Activated CD4-positive, alpha-beta T cell treated with anti-CD3 and anti-CD28 coated beads, Interleukin-2, amount 10 ng/mL, durations not matched to agents 24 days and 14 days (primary cell): ENCODE data around the gene CDKN2C. TPM values are rescaled to one million over a fixed set of nuclear protein-coding genes. Genes with fewer than 3 reads are reported as not detected.
A peak's percentile ranks its signal among the peaks of the same experiment; 100 is the strongest.

Experiments
- DNase-seq: peaks from one replicate; pipeline ENCODE4 v3.0.0; 2022
- H3K27ac Mint-ChIP-seq: one replicate; pipeline ENCODE4 v1.8.0; 2022; ENCODE audit warnings: mild to moderate bottlenecking, mixed read lengths
- H3K27me3 Mint-ChIP-seq: one replicate; pipeline ENCODE4 v1.8.0; 2022; ENCODE audit warnings: mixed read lengths
- H3K36me3 Mint-ChIP-seq: one replicate; pipeline ENCODE4 v1.8.0; 2022; ENCODE audit warnings: low read depth, mild to moderate bottlenecking, mixed read lengths
- H3K4me1 Mint-ChIP-seq: one replicate; pipeline ENCODE4 v1.8.0; 2021; ENCODE audit warnings: mixed read lengths
- H3K4me3 Mint-ChIP-seq: one replicate; pipeline ENCODE4 v1.8.0; 2022; ENCODE audit warnings: mild to moderate bottlenecking, moderate library complexity, mixed read lengths
- H3K9me3 Mint-ChIP-seq: one replicate; pipeline ENCODE4 v1.8.0; 2021; ENCODE audit warnings: mixed read lengths
- intact Hi-C: fragments of 100-400 bp; cut with micrococcal nuclease; formaldehyde crosslinking; loops from one replicate; pipeline ENCODE4 v1.15.1; 2023
- total RNA-seq: library from RNA; stranded (reverse); gene quantifications from 2 replicates; pipeline ENCODE4 v1.2.3, GENCODE V29; 2022

Gene CDKN2C
- total RNA-seq, 1 donor from 2014 or later = 13.7 TPM

DNA sequence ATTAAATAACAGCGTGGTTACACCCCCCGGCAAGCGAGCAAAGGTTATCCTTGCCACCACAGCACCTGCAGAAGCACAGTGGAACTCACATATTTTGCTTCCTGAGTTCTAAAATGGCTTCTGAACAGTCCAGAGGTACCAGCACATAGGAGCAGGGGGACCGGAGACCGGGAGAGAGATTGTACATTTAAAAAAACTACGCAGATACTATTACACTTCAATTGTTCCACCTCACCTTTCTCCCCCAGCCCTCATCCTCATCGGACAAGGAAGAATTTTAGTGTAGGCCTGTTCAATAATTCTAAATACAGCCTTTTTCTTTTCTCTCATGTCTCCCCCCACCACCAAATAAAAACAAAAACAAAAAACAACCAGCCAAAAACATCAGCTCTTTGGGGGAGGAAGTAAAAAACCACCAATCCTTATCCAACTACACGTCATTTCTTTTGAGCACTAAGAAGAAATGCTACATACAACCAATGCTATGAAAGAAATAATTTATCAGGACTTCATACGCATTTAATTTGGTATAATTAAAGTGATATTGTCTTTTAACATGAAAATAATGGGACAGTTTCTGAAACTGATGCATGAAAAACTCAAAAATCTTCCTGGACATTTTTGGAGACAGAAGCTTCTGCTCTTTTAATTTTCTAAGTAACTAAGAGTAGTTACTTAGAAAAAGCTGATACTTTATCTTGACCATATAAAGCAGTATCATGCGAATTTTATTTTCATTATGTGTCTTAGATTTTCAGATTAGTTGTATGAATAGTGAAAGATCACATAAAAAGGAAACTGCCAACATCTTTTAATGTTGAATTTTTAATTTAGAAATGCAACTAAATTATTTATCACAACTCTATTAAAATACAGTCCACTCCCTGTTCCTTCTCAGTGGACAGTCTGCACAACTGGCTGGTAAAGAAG, 9.1 kb downstream of the CDKN2C start:
- peaks cover 19% of the 10 kb centered on the region for H3K4me1 Mint-ChIP-seq
- intact Hi-C loops = loop anchor here (10.0 kb wide), 1 partner anchor 316 kb away; no protein-coding TSS in a partner anchor
- no peaks in the 10 kb centered on the region for H3K9me3 Mint-ChIP-seq
- DNase-seq = no peak
- peaks cover 43% of the 10 kb centered on the region for H3K27me3 Mint-ChIP-seq
- H3K36me3 Mint-ChIP-seq = peaks cover 17% of the 10 kb centered on the region
- peak overlapping the region; percentile 51 for H3K27ac Mint-ChIP-seq
- H3K4me3 Mint-ChIP-seq = peak overlapping the region; percentile 80

DNA sequence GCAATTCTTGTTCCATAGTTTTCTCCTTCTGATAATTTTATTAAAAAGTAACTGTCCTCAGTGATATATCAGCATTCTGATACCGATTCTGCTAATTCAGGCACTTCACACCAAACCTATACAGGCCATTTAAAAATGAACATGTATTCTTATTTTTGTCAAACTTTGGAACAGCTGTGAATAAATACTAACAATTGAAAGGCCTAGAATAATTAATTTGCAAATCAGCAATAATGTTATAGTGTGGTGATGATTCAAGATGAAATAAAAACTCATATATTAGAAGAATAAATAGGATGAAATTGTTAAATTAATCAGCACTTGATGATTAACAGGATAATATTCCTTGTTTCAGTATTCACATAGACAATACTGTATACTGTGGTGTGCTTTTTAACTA, 9.9 kb downstream of the CDKN2C start:
- Mint-ChIP-seq H3K4me1 (peaks cover 19% of the 10 kb centered on the region), H3K27me3 (peaks cover 43% of the 10 kb centered on the region), H3K36me3 (peaks cover 9% of the 10 kb centered on the region), H3K4me3 (no peak overlapping the region), H3K27ac (no peak overlapping the region), H3K9me3 (no peaks in the 10 kb centered on the region)
- DNase-seq = no peak
- intact Hi-C loops = loop anchor here (10.0 kb wide), 1 partner anchor 315 kb away; no protein-coding TSS in a partner anchor

DNA sequence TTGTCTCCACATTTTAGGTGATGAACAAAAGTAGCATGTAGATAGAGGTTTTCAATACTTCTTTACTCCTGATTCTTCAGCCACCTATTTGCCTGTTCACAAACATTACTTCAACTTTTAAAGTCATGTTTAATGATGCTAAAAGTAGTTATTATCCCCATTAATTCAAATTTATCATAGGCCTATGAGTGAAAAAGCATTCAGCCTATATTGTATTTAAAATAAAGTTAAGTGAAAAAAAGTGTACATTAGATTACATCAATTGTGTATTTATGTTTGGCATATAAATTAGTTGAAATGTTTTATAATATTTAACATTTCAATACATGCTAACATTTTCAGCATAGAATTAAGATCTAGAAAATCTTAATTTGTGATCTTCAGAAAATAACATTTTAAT, 10.5 kb downstream of the CDKN2C start:
- Mint-ChIP-seq H3K27ac (no peak overlapping the region), H3K4me3 (no peak overlapping the region), H3K27me3 (peaks cover 49% of the 10 kb centered on the region), H3K4me1 (peaks cover 19% of the 10 kb centered on the region), H3K36me3 (peaks cover 5% of the 10 kb centered on the region), H3K9me3 (no peaks in the 10 kb centered on the region)
- no peak for DNase-seq
- intact Hi-C loops = no loop called here

DNA sequence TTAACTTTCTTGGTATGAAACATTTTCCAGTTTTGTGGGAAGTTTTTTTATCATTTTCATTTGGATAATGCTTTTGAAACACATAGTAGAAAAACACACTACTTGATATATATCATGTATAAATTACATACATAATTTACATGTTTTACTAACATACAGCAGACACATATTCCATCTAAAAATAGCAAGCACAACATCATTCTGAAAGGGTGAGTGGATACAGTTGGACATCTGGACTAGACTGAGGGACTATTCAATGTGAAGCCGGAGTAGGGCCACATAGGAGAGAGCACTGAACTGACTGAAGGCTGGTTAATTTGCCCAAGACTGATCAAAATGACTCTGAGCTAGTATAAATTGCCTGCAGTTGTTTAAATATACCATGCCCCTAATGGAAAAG, 11.7 kb downstream of the CDKN2C start:
- intact Hi-C loops = no loop called here
- H3K36me3 Mint-ChIP-seq = no peaks in the 10 kb centered on the region
- H3K4me3 Mint-ChIP-seq = no peak overlapping the region
- H3K9me3 Mint-ChIP-seq = no peaks in the 10 kb centered on the region
- H3K27me3 Mint-ChIP-seq = peaks cover 50% of the 10 kb centered on the region
- no peak for DNase-seq
- H3K27ac Mint-ChIP-seq = no peak overlapping the region
- peaks cover 12% of the 10 kb centered on the region for H3K4me1 Mint-ChIP-seq

DNA sequence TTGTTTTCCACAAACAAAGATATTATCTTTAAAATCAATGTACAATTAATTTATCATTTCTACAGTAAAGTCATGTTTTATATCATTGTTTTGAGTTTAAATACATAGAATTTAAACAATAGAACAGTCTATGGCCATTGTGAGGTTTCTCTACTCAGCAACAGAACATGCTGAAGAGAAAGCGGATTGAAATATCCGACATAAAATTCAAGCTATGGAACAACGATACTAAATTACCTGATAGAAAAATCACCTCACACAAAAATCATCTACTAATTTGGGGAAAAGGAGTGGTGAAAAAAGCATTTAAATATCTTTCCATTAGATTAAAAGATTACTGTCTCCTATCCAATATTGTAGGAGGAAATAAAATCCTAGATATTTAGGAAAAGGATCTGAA, 12.6 kb downstream of the CDKN2C start:
- no peak for DNase-seq
- intact Hi-C loops = no loop called here
- Mint-ChIP-seq H3K9me3 (no peaks in the 10 kb centered on the region), H3K27me3 (peaks cover 48% of the 10 kb centered on the region), H3K36me3 (no peaks in the 10 kb centered on the region), H3K4me1 (peaks cover 10% of the 10 kb centered on the region), H3K4me3 (no peak overlapping the region), H3K27ac (no peak overlapping the region)

DNA sequence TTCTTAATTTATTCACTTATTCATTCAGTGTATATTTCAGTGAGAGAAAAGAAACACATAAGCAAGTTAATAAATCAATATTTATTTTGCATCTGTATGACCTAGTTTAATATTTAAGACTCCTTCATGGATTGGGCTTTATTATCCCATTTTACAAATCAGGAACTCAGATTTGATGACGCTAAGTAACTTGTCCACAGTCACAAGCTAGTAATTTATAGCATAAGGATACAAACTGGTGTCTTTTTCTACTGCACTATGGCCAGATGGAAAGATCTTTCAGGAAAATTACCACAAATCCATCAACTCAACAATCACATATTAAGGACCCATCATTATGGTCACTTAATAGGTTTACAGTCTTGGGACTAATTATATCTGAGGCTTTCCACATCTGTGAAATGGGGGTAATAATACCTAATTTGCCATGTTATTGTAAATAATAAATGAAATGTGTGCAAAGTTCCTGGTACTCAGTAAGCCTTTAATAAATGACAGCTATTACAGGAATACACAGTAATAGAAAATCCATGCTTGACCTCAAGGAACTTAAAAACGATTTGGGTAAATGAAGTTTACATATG, 13.3 kb downstream of the CDKN2C start:
- H3K27ac Mint-ChIP-seq = no peak overlapping the region
- H3K4me3 Mint-ChIP-seq = no peak overlapping the region
- peaks cover 49% of the 10 kb centered on the region for H3K27me3 Mint-ChIP-seq
- peaks cover 9% of the 10 kb centered on the region for H3K4me1 Mint-ChIP-seq
- H3K9me3 Mint-ChIP-seq = no peaks in the 10 kb centered on the region
- DNase-seq = no peak
- intact Hi-C loops = no loop called here
- H3K36me3 Mint-ChIP-seq = no peaks in the 10 kb centered on the region

DNA sequence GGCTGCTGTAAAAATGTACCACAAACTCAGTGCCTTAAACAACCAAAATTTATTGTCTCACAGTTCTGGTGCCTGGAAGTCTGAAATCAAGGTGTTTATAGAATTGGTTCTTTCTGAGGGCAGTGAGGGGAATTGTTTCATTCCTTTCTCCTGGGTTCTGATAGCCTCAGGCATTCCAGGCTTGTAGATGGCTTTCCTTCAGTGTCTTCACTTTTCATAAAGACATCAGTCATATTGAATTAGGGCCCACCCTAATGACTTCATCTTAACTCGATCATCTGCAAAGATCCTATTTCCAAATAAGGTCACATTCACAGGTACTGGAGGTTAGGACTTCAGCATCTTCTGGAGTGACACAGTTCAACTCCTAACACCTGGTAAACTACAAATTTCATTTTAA, 15.0 kb downstream of the CDKN2C start:
- intact Hi-C loops = no loop called here

DNA sequence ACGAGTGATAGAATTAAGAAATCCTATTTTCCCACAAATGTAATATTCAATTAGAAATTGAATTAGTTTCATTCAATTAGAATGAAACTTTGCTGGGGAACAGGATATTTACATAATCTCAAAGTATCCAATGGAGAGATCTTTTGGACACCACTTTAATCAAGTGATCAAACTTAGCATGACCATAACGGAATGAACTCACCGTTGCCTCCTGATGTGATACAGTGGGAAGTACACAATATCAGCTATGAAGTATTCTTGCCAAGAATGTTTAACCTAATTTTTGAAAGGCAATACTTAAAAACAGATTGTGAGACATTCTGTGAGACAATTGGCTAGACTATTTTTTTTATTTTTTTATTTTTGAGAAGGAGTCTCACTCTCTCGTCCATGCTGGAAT, 16.6 kb downstream of the CDKN2C start:
- H3K27ac Mint-ChIP-seq = no peak overlapping the region
- H3K36me3 Mint-ChIP-seq = no peaks in the 10 kb centered on the region
- H3K4me1 Mint-ChIP-seq = no peaks in the 10 kb centered on the region
- H3K9me3 Mint-ChIP-seq = no peaks in the 10 kb centered on the region
- no peak overlapping the region for H3K4me3 Mint-ChIP-seq
- intact Hi-C loops = no loop called here
- DNase-seq = no peak
- peaks cover 32% of the 10 kb centered on the region for H3K27me3 Mint-ChIP-seq

More for the DNA sequence above, 15.0 kb downstream of the CDKN2C start:
- Mint-ChIP-seq H3K27ac (no peak overlapping the region), H3K4me1 (no peaks in the 10 kb centered on the region), H3K36me3 (no peaks in the 10 kb centered on the region), H3K27me3 (peaks cover 39% of the 10 kb centered on the region), H3K4me3 (no peak overlapping the region), H3K9me3 (no peaks in the 10 kb centered on the region)
- DNase-seq = no peak

DNA sequence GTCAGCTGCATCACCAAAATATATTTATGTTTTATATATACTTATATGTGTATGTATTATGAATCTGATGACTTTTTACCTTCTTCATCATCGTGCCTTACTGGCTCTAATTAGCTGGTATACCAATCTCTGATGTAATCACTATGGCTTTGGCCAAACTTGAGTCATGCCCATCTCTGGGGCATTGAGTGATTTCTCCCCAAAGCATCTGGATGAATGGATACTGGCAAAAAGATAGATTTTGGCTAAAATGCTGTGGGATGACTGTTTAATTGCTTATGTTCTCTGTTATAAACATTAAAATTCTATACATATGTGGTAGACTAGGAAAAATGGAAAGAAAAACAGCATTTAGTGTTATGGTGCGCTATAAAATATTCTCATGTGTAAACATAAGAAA, 19.6 kb downstream of the CDKN2C start:
- intact Hi-C loops = no loop called here
- Mint-ChIP-seq H3K4me3 (no peak overlapping the region), H3K4me1 (no peaks in the 10 kb centered on the region), H3K27ac (no peak overlapping the region), H3K9me3 (no peaks in the 10 kb centered on the region), H3K27me3 (peaks cover 24% of the 10 kb centered on the region), H3K36me3 (no peaks in the 10 kb centered on the region)
- no peak for DNase-seq

DNA sequence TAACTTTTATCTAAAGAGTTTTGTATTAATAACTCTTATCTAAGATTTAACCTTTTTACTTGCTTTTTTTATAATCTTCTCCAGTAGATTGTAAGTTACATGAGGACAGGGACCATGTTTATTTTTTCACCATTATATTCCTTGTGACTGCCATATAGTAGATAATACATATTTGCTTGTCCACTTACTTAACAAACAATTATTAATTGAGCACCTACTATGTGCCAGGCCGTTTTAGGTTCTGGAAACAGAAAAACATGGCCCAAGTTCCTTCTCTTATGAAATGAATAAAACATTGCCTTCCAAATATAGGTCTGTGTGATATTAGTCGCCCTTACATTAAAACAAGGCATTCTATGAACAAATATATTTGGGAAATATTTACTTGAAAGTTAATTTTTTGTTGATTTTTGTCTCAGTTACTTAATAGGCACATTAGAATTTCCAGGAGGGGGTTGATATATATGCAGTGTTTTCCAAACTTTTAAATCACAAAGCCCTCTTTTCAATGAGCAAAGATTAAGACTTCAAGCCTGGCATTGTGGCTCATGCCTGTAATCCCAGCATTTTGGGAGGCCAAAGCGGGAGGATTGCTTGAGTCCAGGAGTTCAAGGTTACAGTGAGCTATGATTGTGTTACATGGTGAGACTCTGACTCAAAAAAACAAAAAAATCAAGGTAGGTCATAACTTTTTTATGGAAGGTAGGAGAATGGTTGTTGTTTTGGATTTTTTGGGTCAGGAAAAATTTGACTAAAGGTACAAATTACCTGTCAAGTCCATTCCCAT, 22.7 kb downstream of the CDKN2C start:
- Mint-ChIP-seq H3K36me3 (no peaks in the 10 kb centered on the region), H3K27me3 (peaks cover 16% of the 10 kb centered on the region)
- intact Hi-C loops = no loop called here

DNA sequence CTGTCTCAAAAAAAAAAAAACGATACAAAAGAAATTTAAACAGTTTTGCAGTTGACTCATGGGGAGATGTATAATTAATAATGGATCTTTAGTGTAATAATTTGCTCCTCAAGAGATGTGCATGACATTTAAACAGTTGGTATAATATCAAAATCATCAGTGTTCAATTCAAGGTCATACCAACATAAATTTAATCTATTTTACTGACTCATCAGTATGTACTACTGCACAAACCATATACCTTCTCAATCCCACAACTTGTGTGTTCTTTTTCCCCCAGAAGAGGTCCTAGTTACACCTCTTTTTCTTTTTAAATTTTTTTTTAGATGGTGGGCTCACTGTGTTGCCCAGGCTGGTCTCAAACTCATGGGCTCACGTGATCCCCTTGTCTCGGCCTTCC, 23.6 kb downstream of the CDKN2C start:
- H3K27me3 Mint-ChIP-seq = peaks cover 19% of the 10 kb centered on the region
- no peaks in the 10 kb centered on the region for H3K9me3 Mint-ChIP-seq
- no peak for DNase-seq
- H3K4me3 Mint-ChIP-seq = no peak overlapping the region
- no peaks in the 10 kb centered on the region for H3K36me3 Mint-ChIP-seq
- H3K4me1 Mint-ChIP-seq = no peaks in the 10 kb centered on the region
- intact Hi-C loops = no loop called here
- H3K27ac Mint-ChIP-seq = no peak overlapping the region

More for the DNA sequence above, 22.7 kb downstream of the CDKN2C start:
- no peak for DNase-seq
- H3K4me3 Mint-ChIP-seq = no peak overlapping the region
- H3K27ac Mint-ChIP-seq = no peak overlapping the region
- no peaks in the 10 kb centered on the region for H3K9me3 Mint-ChIP-seq
- no peaks in the 10 kb centered on the region for H3K4me1 Mint-ChIP-seq

DNA sequence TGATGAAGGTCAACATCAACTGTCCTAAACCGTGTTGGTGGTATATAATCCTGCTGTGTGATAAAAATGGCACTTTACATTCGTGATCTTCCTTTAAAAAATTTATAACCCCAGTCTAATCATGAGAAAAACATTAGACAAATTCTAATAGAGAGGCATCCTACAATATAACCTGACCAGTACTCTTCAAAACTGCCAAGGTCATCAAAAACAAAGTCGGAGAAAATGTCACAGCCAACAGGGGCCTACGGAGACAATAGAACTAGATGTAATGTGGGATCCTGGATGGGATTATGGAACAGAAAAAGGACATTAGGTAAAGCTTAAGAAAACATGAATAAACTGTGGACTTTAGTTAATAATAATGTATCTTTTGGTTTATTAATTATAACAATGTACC, 25.0 kb downstream of the CDKN2C start:
- H3K4me3 Mint-ChIP-seq = no peak overlapping the region
- H3K4me1 Mint-ChIP-seq = no peaks in the 10 kb centered on the region
- no peak overlapping the region for H3K27ac Mint-ChIP-seq
- no peaks in the 10 kb centered on the region for H3K36me3 Mint-ChIP-seq
- H3K27me3 Mint-ChIP-seq = peaks cover 15% of the 10 kb centered on the region
- no peaks in the 10 kb centered on the region for H3K9me3 Mint-ChIP-seq
- no peak for DNase-seq
- intact Hi-C loops = no loop called here

DNA sequence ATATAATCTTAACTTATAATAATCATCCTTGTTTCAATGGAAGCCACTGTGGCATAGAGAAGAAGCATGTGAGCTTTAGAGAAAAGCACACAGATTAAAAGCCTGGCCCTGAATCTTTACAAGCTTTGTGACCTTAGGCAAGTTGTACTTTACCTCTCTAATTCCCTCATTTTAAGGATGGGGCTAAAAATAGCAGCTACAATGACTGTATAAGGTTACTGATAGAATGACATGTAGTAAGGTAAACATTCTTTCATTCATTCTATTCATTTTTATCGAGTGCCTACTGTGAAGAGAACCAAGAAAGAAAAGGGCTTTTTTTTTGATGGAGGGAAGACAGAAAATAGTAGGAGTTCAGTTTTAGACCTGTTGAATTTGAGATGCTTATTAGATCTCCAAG, 25.6 kb downstream of the CDKN2C start:
- H3K27me3 Mint-ChIP-seq = peaks cover 15% of the 10 kb centered on the region
- no peaks in the 10 kb centered on the region for H3K4me1 Mint-ChIP-seq
- no peaks in the 10 kb centered on the region for H3K36me3 Mint-ChIP-seq
- no peaks in the 10 kb centered on the region for H3K9me3 Mint-ChIP-seq
- no peak for DNase-seq
- H3K4me3 Mint-ChIP-seq = no peak overlapping the region
- intact Hi-C loops = no loop called here
- no peak overlapping the region for H3K27ac Mint-ChIP-seq

DNA sequence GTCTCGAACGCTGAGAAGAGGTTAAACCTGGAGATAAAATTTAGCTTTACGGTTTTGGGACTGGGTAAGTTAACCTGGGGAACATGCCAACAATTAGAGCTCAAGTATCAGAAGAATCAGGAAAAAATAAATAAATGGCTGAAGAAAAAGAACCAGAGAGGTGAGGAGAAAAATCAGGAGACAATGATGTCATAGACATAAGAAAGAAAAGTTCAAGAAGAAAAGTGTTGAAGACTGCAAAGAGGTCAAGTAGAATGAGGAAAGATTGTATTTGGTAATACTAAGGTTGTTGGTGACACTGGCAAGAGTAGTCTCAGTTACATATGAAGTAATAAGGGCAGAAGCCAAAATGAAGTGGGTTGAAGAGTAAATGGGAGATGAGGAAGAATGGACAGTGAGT, 26.0 kb downstream of the CDKN2C start:
- H3K27ac Mint-ChIP-seq = no peak overlapping the region
- no peak overlapping the region for H3K4me3 Mint-ChIP-seq
- H3K27me3 Mint-ChIP-seq = peaks cover 15% of the 10 kb centered on the region
- no peaks in the 10 kb centered on the region for H3K36me3 Mint-ChIP-seq
- H3K9me3 Mint-ChIP-seq = no peaks in the 10 kb centered on the region
- no peaks in the 10 kb centered on the region for H3K4me1 Mint-ChIP-seq
- no peak for DNase-seq
- intact Hi-C loops = no loop called here
